OCI-LY1 (cell line): ENCODE measurements around the gene CPVL.

Experiments
- H2AFZ ChIP-seq: fragments of 200-600 bp; sonication (generic), shearing (Covaris generic); 2 replicates; pipeline ENCODE4 v1.6.0; 2014; ENCODE audit warnings: antibody characterized with exemption, mild to moderate bottlenecking, low read length
- H3F3A ChIP-seq: fragments of 200-600 bp; sonication (generic), shearing (Covaris generic); 2 replicates; pipeline ENCODE4 v1.6.0; 2014; ENCODE audit warnings: mild to moderate bottlenecking, antibody characterized with exemption, low read length, moderate library complexity; ENCODE audit not compliant: insufficient read depth
- H3K27ac ChIP-seq: fragments of 200-600 bp; sonication (generic); 2 replicates; pipeline ENCODE4 v1.5.1; 2014; ENCODE audit warnings: low read length, mixed run types, mild to moderate bottlenecking, low read depth; ENCODE audit not compliant: poor library complexity, severe bottlenecking
- H3K27me3 ChIP-seq: fragments of 200-600 bp; sonication (generic); 2 replicates; pipeline ENCODE4 v1.6.0; 2014; ENCODE audit warnings: antibody characterized with exemption, mild to moderate bottlenecking, low read length, moderate library complexity; ENCODE audit not compliant: insufficient read depth
- H3K36me3 ChIP-seq: fragments of 200-600 bp; sonication (generic); 2 replicates; pipeline ENCODE4 v1.6.1; 2014; ENCODE audit warnings: mild to moderate bottlenecking, antibody characterized with exemption, low read length, moderate library complexity, mixed read lengths; ENCODE audit not compliant: insufficient read depth
- H3K4me1 ChIP-seq: fragments of 200-600 bp; sonication (generic); 2 replicates; pipeline ENCODE4 v1.5.1; 2014; ENCODE audit warnings: mild to moderate bottlenecking, low read length, moderate library complexity; ENCODE audit not compliant: insufficient read depth, severe bottlenecking
- H3K4me2 ChIP-seq: fragments of 200-600 bp; sonication (generic), shearing (Covaris generic); 2 replicates; pipeline ENCODE4 v1.6.1; 2014; ENCODE audit warnings: low read length
- H3K4me3 ChIP-seq: fragments of 200-600 bp; sonication (generic); 2 replicates; pipeline ENCODE4 v1.5.1; 2014; ENCODE audit warnings: low read length, low read depth, mild to moderate bottlenecking, mixed read lengths; ENCODE audit not compliant: poor library complexity, severe bottlenecking
- H3K79me2 ChIP-seq: fragments of 200-600 bp; shearing (Covaris generic); 2 replicates; pipeline ENCODE4 v1.6.1; 2016; ENCODE audit warnings: mixed run types, low read length, mixed read lengths; ENCODE audit not compliant: insufficient read depth
- H3K9ac ChIP-seq: fragments of 200-600 bp; sonication (generic), shearing (Covaris generic); 2 replicates; pipeline ENCODE4 v1.6.1; 2014; ENCODE audit warnings: mild to moderate bottlenecking, low read length, mixed read lengths
- H3K9me2 ChIP-seq: fragments of 200-600 bp; sonication (generic), shearing (Covaris generic); 2 replicates; pipeline ENCODE4 v1.6.1; 2014; ENCODE audit warnings: low read depth, mild to moderate bottlenecking, low read length, mixed read lengths
- H3K9me3 ChIP-seq: fragments of 200-600 bp; shearing (Covaris generic); 2 replicates; pipeline ENCODE4 v1.6.1; 2014; ENCODE audit warnings: low read length, mixed read lengths
- H4K20me1 ChIP-seq: fragments of 200-600 bp; sonication (generic), shearing (Covaris generic); 2 replicates; pipeline ENCODE4 v1.6.0; 2016; ENCODE audit warnings: mild to moderate bottlenecking, low read length; ENCODE audit not compliant: insufficient read depth
- CTCF ChIP-seq: fragments of 200-600 bp; sonication (generic), shearing (Covaris generic); IDR thresholded peaks from 2 replicates; pipeline ENCODE4 v1.5.1; 2017; ENCODE audit warnings: mild to moderate bottlenecking, antibody characterized with exemption, low read length, moderate library complexity, mixed read lengths
- EZH2 ChIP-seq: fragments of 200-600 bp; sonication (generic), shearing (Covaris generic); IDR thresholded peaks from 2 replicates; pipeline ENCODE4 v1.8.0; 2017; ENCODE audit warnings: borderline replicate concordance, mixed run types, mild to moderate bottlenecking, antibody characterized with exemption, low read length, moderate library complexity, mixed read lengths

CPVL gene

GRCh38 chr7:29066641-29067040 is 79.7 kb downstream of the CPVL start:
- no peak overlapping the region for H2AFZ ChIP-seq
- no peak overlapping the region for H3K9ac ChIP-seq
- H3K79me2 ChIP-seq, result no peaks in the 10 kb centered on the region
- no peak overlapping the region for H3K27ac ChIP-seq
- no peaks in the 10 kb centered on the region for H3K36me3 ChIP-seq
- no peak overlapping the region for H3K4me3 ChIP-seq
- TF ChIP-seq CTCF (no peak), EZH2 (no peak)
- H3K4me1 ChIP-seq, result no peaks in the 10 kb centered on the region
- no peaks in the 10 kb centered on the region for H3K9me2 ChIP-seq
- no peaks in the 10 kb centered on the region for H4K20me1 ChIP-seq
- no peaks in the 10 kb centered on the region for H3K27me3 ChIP-seq
- no peaks in the 10 kb centered on the region for H3F3A ChIP-seq
- no peaks in the 10 kb centered on the region for H3K9me3 ChIP-seq
- H3K4me2 ChIP-seq, result no peak overlapping the region

DNA sequence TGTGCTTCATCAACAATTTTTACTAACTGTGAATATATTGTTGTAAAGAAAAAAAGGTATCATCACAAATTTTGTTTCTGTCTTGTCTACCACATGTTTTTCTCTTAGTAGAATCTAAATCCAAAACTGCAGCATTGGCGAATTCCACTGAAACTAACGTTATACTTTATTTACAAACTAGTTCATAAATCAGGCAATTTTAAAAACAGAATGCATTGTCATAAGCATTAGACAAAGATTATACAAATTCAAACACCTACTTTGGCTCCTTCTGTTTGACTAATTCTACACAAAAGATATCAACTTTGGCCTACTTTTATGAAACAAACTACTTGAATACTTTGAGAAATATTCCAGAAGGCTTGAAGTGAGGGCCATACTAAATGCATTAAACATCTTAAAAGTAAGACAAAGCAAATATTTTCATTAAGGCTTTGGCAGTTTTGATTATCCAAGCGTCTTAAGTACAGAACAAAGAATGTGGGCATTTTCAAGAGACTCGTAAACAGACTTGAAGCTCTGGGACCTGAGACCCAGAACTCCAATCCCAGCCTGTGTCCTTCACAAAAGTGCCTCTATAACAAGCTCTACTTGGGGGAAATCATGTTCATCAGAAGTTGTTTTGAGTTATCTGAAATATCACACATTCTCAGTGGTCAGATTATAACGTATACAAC is 81.0 kb downstream of the CPVL start:
- Histone ChIP-seq H3K36me3 (no peaks in the 10 kb centered on the region), H3K9me2 (no peaks in the 10 kb centered on the region), H3K4me2 (no peak overlapping the region), H3K9ac (no peak overlapping the region), H3K27me3 (no peaks in the 10 kb centered on the region), H3K4me3 (no peak overlapping the region), H2AFZ (no peak overlapping the region), H3K9me3 (no peaks in the 10 kb centered on the region), H3K4me1 (no peaks in the 10 kb centered on the region), H3K79me2 (no peaks in the 10 kb centered on the region), H3K27ac (no peak overlapping the region), H4K20me1 (no peaks in the 10 kb centered on the region), H3F3A (no peaks in the 10 kb centered on the region)
- no peak for TF ChIP-seq CTCF
- no peak for TF ChIP-seq EZH2

- Histone ChIP-seq H3K4me2 (no peak overlapping the region), H3K79me2 (no peaks in the 10 kb centered on the region), H3K27ac (no peak overlapping the region), H3K4me3 (no peak overlapping the region), H3K4me1 (no peaks in the 10 kb centered on the region), H3F3A (no peaks in the 10 kb centered on the region), H3K9ac (no peak overlapping the region), H3K36me3 (no peaks in the 10 kb centered on the region), H2AFZ (no peak overlapping the region), H4K20me1 (no peaks in the 10 kb centered on the region), H3K27me3 (no peaks in the 10 kb centered on the region), H3K9me3 (no peaks in the 10 kb centered on the region), H3K9me2 (no peaks in the 10 kb centered on the region)
- TF ChIP-seq EZH2 (no peak), CTCF (no peak)
Measured at GRCh38 chr7:29063872-29064271, 82.5 kb downstream of the CPVL start.
